Measurements from ENCODE around the gene TM4SF20.
A peak's percentile ranks its signal among the peaks of the same experiment; 100 is the strongest.
"Not testable (repeated sequence)": the region's sequence is repeated elsewhere in the genome, so short reads cannot be mapped to it uniquely, and the experiment has no call there.

TM4SF20 gene

GRCh38 chr2:227366769-227367426 is 12.2 kb downstream of the TM4SF20 start:
- no peak for DNase-seq (ENCODE audit: low read depth)

GRCh38 chr2:227365833-227366232 is 13.3 kb downstream of the TM4SF20 start:
- no peak for DNase-seq (ENCODE audit: low read depth)

GRCh38 chr2:227364585-227365263 is 14.4 kb downstream of the TM4SF20 start:
- not testable (repeated sequence) for DNase-seq (ENCODE audit: low read depth)

- no peak for DNase-seq (ENCODE audit: low read depth)
These were observed 15.3 kb downstream of the TM4SF20 start for GRCh38 chr2:227363756-227364155.

GRCh38 chr2:227360351-227360750 is 18.8 kb downstream of the TM4SF20 start:
- DNase-seq (ENCODE audit: low read depth), result no peak

GRCh38 chr2:227351639-227352038 is 27.5 kb downstream of the TM4SF20 start:
- DNase-seq (ENCODE audit: low read depth), result no peak

GRCh38 chr2:227349989-227350612 is 29.0 kb downstream of the TM4SF20 start:
- no peak for DNase-seq (ENCODE audit: low read depth)

- DNase-seq (ENCODE audit: low read depth), result no peak
These were observed 30.8 kb downstream of the TM4SF20 start for GRCh38 chr2:227348324-227348723.

- DNase-seq (ENCODE audit: low read depth), result no peak
These were observed 32.0 kb downstream of the TM4SF20 start for GRCh38 chr2:227347117-227347516.

- DNase-seq (ENCODE audit: low read depth), result no peak
These were observed 34.9 kb downstream of the TM4SF20 start for GRCh38 chr2:227344231-227344630.

- DNase-seq (ENCODE audit: low read depth), result no peak
These were observed 37.6 kb downstream of the TM4SF20 start for GRCh38 chr2:227341553-227341952.

- DNase-seq (ENCODE audit: low read depth), result no peak
These were observed 39.0 kb downstream of the TM4SF20 start for GRCh38 chr2:227340106-227340505.

GRCh38 chr2:227339098-227339599 is 40.0 kb downstream of the TM4SF20 start:
- no peak for DNase-seq (ENCODE audit: low read depth)

- DNase-seq (ENCODE audit: low read depth), result no peak
These were observed 41.7 kb downstream of the TM4SF20 start for GRCh38 chr2:227337442-227337841.

GRCh38 chr2:227335713-227336112 is 43.4 kb downstream of the TM4SF20 start:
- no peak for DNase-seq (ENCODE audit: low read depth)

- no peak for DNase-seq (ENCODE audit: low read depth)
These were observed 52.3 kb downstream of the TM4SF20 start for GRCh38 chr2:227326783-227327182.

GRCh38 chr2:227325839-227326195 is 53.3 kb downstream of the TM4SF20 start:
- peak; percentile 40 for DNase-seq (ENCODE audit: low read depth)

- peak; percentile 80 for DNase-seq (ENCODE audit: low read depth)
These were observed 53.9 kb downstream of the TM4SF20 start, which contains the start of gene MFF for GRCh38 chr2:227324995-227325838. Gene MFF, plus strand, starts transcription at chr2:227325251. Its CDS starts 5,415 bp downstream, at chr2:227330666.

GRCh38 chr2:227324642-227324994 is 54.5 kb downstream of the TM4SF20 start:
- no peak for DNase-seq (ENCODE audit: low read depth)

GRCh38 chr2:227323818-227324217 is 55.3 kb downstream of the TM4SF20 start:
- DNase-seq (ENCODE audit: low read depth), result no peak

- peak; percentile 90 for DNase-seq (ENCODE audit: low read depth)
These were observed 56.4 kb downstream of the TM4SF20 start for GRCh38 chr2:227322530-227323205.

All from CMK (cell line).